HG02884 (cell line): ENCODE results near the gene ZBTB39.
"Not testable (repeated sequence)": the region's sequence is repeated elsewhere in the genome, so short reads cannot be mapped to it uniquely, and the experiment has no call there.

Experiments used
- ATAC-seq: cut with Tn5 transposase; IDR thresholded peaks from one replicate; pipeline ENCODE4 v1.9.1; 2021; ENCODE audit warnings: mild to moderate bottlenecking, moderate library complexity; ENCODE audit not compliant: unreplicated experiment

ZBTB39 gene

GRCh38 chr12:56982578-56983236 lies 23.6 kb downstream of the ZBTB39 start:
- ATAC-seq = not testable (repeated sequence)

GRCh38 chr12:56980941-56981530 lies 25.3 kb downstream of the ZBTB39 start:
- ATAC-seq = no peak

- ATAC-seq = no peak
Measured at GRCh38 chr12:56980268-56980667, 26.1 kb downstream of the ZBTB39 start.

GRCh38 chr12:56979628-56980027 lies 26.7 kb downstream of the ZBTB39 start:
- ATAC-seq = no peak

- no peak for ATAC-seq
Measured at GRCh38 chr12:56978397-56979138, 27.8 kb downstream of the ZBTB39 start.

GRCh38 chr12:56977361-56977760 lies 29.0 kb downstream of the ZBTB39 start:
- not testable (repeated sequence) for ATAC-seq

- not testable (repeated sequence) for ATAC-seq
Measured at GRCh38 chr12:56974224-56974623, 32.1 kb downstream of the ZBTB39 start.

- ATAC-seq = not testable (repeated sequence)
Measured at GRCh38 chr12:56968910-56969309, 37.4 kb downstream of the ZBTB39 start.

GRCh38 chr12:56965997-56966642 lies 40.2 kb downstream of the ZBTB39 start:
- ATAC-seq = not testable (repeated sequence)

GRCh38 chr12:56965124-56965523 lies 41.2 kb downstream of the ZBTB39 start:
- ATAC-seq = not testable (repeated sequence)

- not testable (repeated sequence) for ATAC-seq
Measured at GRCh38 chr12:56963557-56963956, 42.8 kb downstream of the ZBTB39 start.

GRCh38 chr12:56962247-56962646 lies 44.1 kb downstream of the ZBTB39 start:
- ATAC-seq = not testable (repeated sequence)

GRCh38 chr12:56958422-56958821 lies 47.9 kb downstream of the ZBTB39 start:
- ATAC-seq = no peak

- ATAC-seq = no peak
Measured at GRCh38 chr12:56957229-56958052, 48.9 kb downstream of the ZBTB39 start, which contains the start of gene RDH16. Gene RDH16 (minus strand): TSS chr12:56957608. CDS start chr12:56957462, 146 bp downstream.

- no peak for ATAC-seq
Measured at GRCh38 chr12:56955631-56956256, 50.6 kb downstream of the ZBTB39 start.

- no peak for ATAC-seq
Measured at GRCh38 chr12:56954958-56955355, 51.4 kb downstream of the ZBTB39 start.

GRCh38 chr12:56954057-56954957 lies 52.0 kb downstream of the ZBTB39 start:
- no peak for ATAC-seq

GRCh38 chr12:56953314-56953713 lies 53.0 kb downstream of the ZBTB39 start:
- ATAC-seq = no peak
